T-helper 17 cell (primary cell): ENCODE results near the gene LARP6. TPM values are rescaled to one million over a fixed set of nuclear protein-coding genes. Genes with fewer than 3 reads are reported as not detected.
"Not testable (repeated sequence)": the region's sequence is repeated elsewhere in the genome, so short reads cannot be mapped to it uniquely, and the experiment has no call there.

Experiments used
- ATAC-seq: fragments of 150-1000 bp; cut with Tn5 transposase; 2 replicates; pipeline ENCODE4 v1.10.0; 2021; ENCODE audit warnings: mild to moderate bottlenecking, moderate library complexity
- DNase-seq, 3 donors: peaks; one replicate each; pipeline versions ENCODE4 v3.0.0 to v3.0.0-alpha.2; 2020 to 2021
- H3K9me3 ChIP-seq: one replicate; pipeline ENCODE4 v1.7.0; 2013; ENCODE audit warnings: low read length, mild to moderate bottlenecking; ENCODE audit not compliant: control insufficient read depth, poor library complexity, severe bottlenecking
- H3K27ac Mint-ChIP-seq: one replicate; pipeline ENCODE4 v1.8.0; 2022; ENCODE audit warnings: mild to moderate bottlenecking, moderate library complexity, mixed read lengths
- H3K27me3 Mint-ChIP-seq: one replicate; pipeline ENCODE4 v1.8.0; 2022; ENCODE audit warnings: mixed read lengths
- H3K36me3 Mint-ChIP-seq: one replicate; pipeline ENCODE4 v1.8.0; 2022; ENCODE audit warnings: low read depth, mixed read lengths
- H3K4me1 Mint-ChIP-seq: one replicate; pipeline ENCODE4 v1.8.0; 2022; ENCODE audit warnings: mild to moderate bottlenecking, mixed read lengths
- H3K4me3 Mint-ChIP-seq: one replicate; pipeline ENCODE4 v1.8.0; 2022; ENCODE audit warnings: mild to moderate bottlenecking, moderate library complexity, mixed read lengths
- total RNA-seq, 4 donors: library from RNA in 2 of 4; stranded (reverse) in 2 of 4; gene quantifications; one replicate each; pipeline ENCODE4 v1.2.3 and lab custom pipeline; 2022 to 2026

The LARP6 gene
- under 1 TPM in 1 of 2 donors, not detected in 1; 0.35 TPM for total RNA-seq
- total RNA-seq (lab: John Stamatoyannopoulos, UW) = 0.08 to 1.0 reads per million in 2 donors

GRCh38 chr15:70853973-70854665 is at the start of gene LARP6:
Gene LARP6, minus strand, starts transcription at chr15:70854157. Its CDS starts 69 bp downstream, at chr15:70854088.
- Mint-ChIP-seq H3K4me3 (peak within 1 kb of the TSS; percentile 90), H3K27me3 (peaks cover 80% of the 10 kb centered on the region), H3K27ac (peak within 1 kb of the TSS; percentile 86), H3K36me3 (peaks cover 2% of the 10 kb centered on the region), H3K4me1 (peaks cover 4% of the 10 kb centered on the region)
- no peaks in the 10 kb centered on the region for H3K9me3 ChIP-seq
- ATAC-seq (peak; percentile 75), DNase-seq (no peak)

- DNase-seq (no peak), ATAC-seq (no peak)
- H3K9me3 ChIP-seq = peaks cover under 1% of the 10 kb centered on the region
- H3K27me3 Mint-ChIP-seq = peaks cover 19% of the 10 kb centered on the region
- H3K4me3 Mint-ChIP-seq = no peak overlapping the region
- H3K4me1 Mint-ChIP-seq = no peaks in the 10 kb centered on the region
- peaks cover 6% of the 10 kb centered on the region for H3K36me3 Mint-ChIP-seq
- H3K27ac Mint-ChIP-seq = no peak overlapping the region
These were observed 48.1 kb upstream of the LARP6 start for GRCh38 chr15:70902107-70902506.

GRCh38 chr15:70892912-70893560 is 39.1 kb upstream of the LARP6 start:
- H3K4me3 Mint-ChIP-seq = peak overlapping the region; percentile 94
- H3K4me1 Mint-ChIP-seq = peaks cover 12% of the 10 kb centered on the region
- peaks cover 17% of the 10 kb centered on the region for H3K27me3 Mint-ChIP-seq
- DNase-seq (no peak), ATAC-seq (peak; percentile 12)
- no peaks in the 10 kb centered on the region for H3K36me3 Mint-ChIP-seq
- no peaks in the 10 kb centered on the region for H3K9me3 ChIP-seq
- H3K27ac Mint-ChIP-seq = peak overlapping the region; percentile 94

GRCh38 chr15:70892002-70892911 is 38.3 kb upstream of the LARP6 start, which contains the start of the genes LRRC49 and THAP10:
Gene LRRC49, plus strand, starts transcription at chr15:70892826. Its CDS starts 69 bp downstream, at chr15:70892895.
Gene THAP10, minus strand, starts transcription at chr15:70892433. Its CDS starts 161 bp downstream, at chr15:70892272.
- ATAC-seq = peak; percentile 80
- peak within 1 kb of the TSS; percentile 94 for H3K27ac Mint-ChIP-seq
- H3K27me3 Mint-ChIP-seq = peaks cover 13% of the 10 kb centered on the region
- H3K4me3 Mint-ChIP-seq = peak within 1 kb of the TSS; percentile 94
- DNase-seq = peak in 1 of 3 donors; percentile 23
- no peaks in the 10 kb centered on the region for H3K9me3 ChIP-seq
- no peaks in the 10 kb centered on the region for H3K36me3 Mint-ChIP-seq
- H3K4me1 Mint-ChIP-seq = peaks cover 12% of the 10 kb centered on the region

- no peak overlapping the region for H3K4me3 Mint-ChIP-seq
- peaks cover 42% of the 10 kb centered on the region for H3K27me3 Mint-ChIP-seq
- DNase-seq (no peak), ATAC-seq (no peak)
- H3K36me3 Mint-ChIP-seq = peaks cover 2% of the 10 kb centered on the region
- no peak overlapping the region for H3K27ac Mint-ChIP-seq
- H3K4me1 Mint-ChIP-seq = peaks cover 2% of the 10 kb centered on the region
- no peaks in the 10 kb centered on the region for H3K9me3 ChIP-seq
These were observed 28.4 kb upstream of the LARP6 start for GRCh38 chr15:70882361-70882760.

- Mint-ChIP-seq H3K36me3 (peaks cover 2% of the 10 kb centered on the region), H3K4me1 (peaks cover 2% of the 10 kb centered on the region), H3K27ac (no peak overlapping the region), H3K4me3 (no peak overlapping the region), H3K27me3 (peaks cover 53% of the 10 kb centered on the region)
- ATAC-seq (no peak), DNase-seq (no peak)
- H3K9me3 ChIP-seq = no peaks in the 10 kb centered on the region
These were observed 26.8 kb upstream of the LARP6 start for GRCh38 chr15:70880781-70881180.

- Mint-ChIP-seq H3K27me3 (peaks cover 60% of the 10 kb centered on the region), H3K4me3 (no peak overlapping the region), H3K36me3 (peaks cover 2% of the 10 kb centered on the region), H3K4me1 (peaks cover 2% of the 10 kb centered on the region), H3K27ac (no peak overlapping the region)
- H3K9me3 ChIP-seq = no peaks in the 10 kb centered on the region
- ATAC-seq (no peak), DNase-seq (no peak)
These were observed 25.4 kb upstream of the LARP6 start for GRCh38 chr15:70879401-70879800.

GRCh38 chr15:70876683-70877082 is 22.7 kb upstream of the LARP6 start:
- H3K4me1 Mint-ChIP-seq = no peaks in the 10 kb centered on the region
- H3K9me3 ChIP-seq = no peaks in the 10 kb centered on the region
- no peak overlapping the region for H3K4me3 Mint-ChIP-seq
- ATAC-seq = no peak
- peaks cover 4% of the 10 kb centered on the region for H3K36me3 Mint-ChIP-seq
- DNase-seq = no peak
- peaks cover 66% of the 10 kb centered on the region for H3K27me3 Mint-ChIP-seq
- no peak overlapping the region for H3K27ac Mint-ChIP-seq

- peaks cover 66% of the 10 kb centered on the region for H3K27me3 Mint-ChIP-seq
- peaks cover 4% of the 10 kb centered on the region for H3K36me3 Mint-ChIP-seq
- no peak for ATAC-seq
These were observed 22.1 kb upstream of the LARP6 start for GRCh38 chr15:70876011-70876410.

GRCh38 chr15:70875001-70875782 is 21.2 kb upstream of the LARP6 start:
- Mint-ChIP-seq H3K27me3 (peaks cover 59% of the 10 kb centered on the region), H3K27ac (no peak overlapping the region), H3K36me3 (peaks cover 4% of the 10 kb centered on the region), H3K4me1 (no peaks in the 10 kb centered on the region), H3K4me3 (no peak overlapping the region)
- DNase-seq (no peak), ATAC-seq (no peak)
- H3K9me3 ChIP-seq = no peaks in the 10 kb centered on the region

More at GRCh38 chr15:70876011-70876410, 22.1 kb upstream of the LARP6 start:
- DNase-seq = no peak
- no peak overlapping the region for H3K27ac Mint-ChIP-seq
- no peaks in the 10 kb centered on the region for H3K4me1 Mint-ChIP-seq
- H3K9me3 ChIP-seq = no peaks in the 10 kb centered on the region
- H3K4me3 Mint-ChIP-seq = no peak overlapping the region

GRCh38 chr15:70873232-70874054 is 19.5 kb upstream of the LARP6 start:
- H3K4me3 Mint-ChIP-seq = no peak overlapping the region
- H3K27ac Mint-ChIP-seq = no peak overlapping the region
- no peak for ATAC-seq
- no peak for DNase-seq
- H3K36me3 Mint-ChIP-seq = peaks cover 2% of the 10 kb centered on the region
- no peaks in the 10 kb centered on the region for H3K9me3 ChIP-seq
- no peaks in the 10 kb centered on the region for H3K4me1 Mint-ChIP-seq
- peaks cover 44% of the 10 kb centered on the region for H3K27me3 Mint-ChIP-seq

GRCh38 chr15:70871490-70871889 is 17.5 kb upstream of the LARP6 start:
- ATAC-seq, H3K9me3 ChIP-seq, H3K27ac Mint-ChIP-seq, DNase-seq, H3K4me3 Mint-ChIP-seq, H3K36me3 Mint-ChIP-seq, H3K4me1 Mint-ChIP-seq: not testable (repeated sequence)
- peaks cover 45% of the 10 kb centered on the region for H3K27me3 Mint-ChIP-seq
